TTC549 (cell line): Measurements from ENCODE around the gene TMSB15A.
"Not testable (repeated sequence)": the region's sequence is repeated elsewhere in the genome, so short reads cannot be mapped to it uniquely, and the experiment has no call there.

Source experiments
- FAIRE-seq: peaks from 2 replicates; lab custom pipeline; 2012; peaks lifted over from hg19 to GRCh38; lab: Jason Lieb, UNC

Gene TMSB15A

DNA sequence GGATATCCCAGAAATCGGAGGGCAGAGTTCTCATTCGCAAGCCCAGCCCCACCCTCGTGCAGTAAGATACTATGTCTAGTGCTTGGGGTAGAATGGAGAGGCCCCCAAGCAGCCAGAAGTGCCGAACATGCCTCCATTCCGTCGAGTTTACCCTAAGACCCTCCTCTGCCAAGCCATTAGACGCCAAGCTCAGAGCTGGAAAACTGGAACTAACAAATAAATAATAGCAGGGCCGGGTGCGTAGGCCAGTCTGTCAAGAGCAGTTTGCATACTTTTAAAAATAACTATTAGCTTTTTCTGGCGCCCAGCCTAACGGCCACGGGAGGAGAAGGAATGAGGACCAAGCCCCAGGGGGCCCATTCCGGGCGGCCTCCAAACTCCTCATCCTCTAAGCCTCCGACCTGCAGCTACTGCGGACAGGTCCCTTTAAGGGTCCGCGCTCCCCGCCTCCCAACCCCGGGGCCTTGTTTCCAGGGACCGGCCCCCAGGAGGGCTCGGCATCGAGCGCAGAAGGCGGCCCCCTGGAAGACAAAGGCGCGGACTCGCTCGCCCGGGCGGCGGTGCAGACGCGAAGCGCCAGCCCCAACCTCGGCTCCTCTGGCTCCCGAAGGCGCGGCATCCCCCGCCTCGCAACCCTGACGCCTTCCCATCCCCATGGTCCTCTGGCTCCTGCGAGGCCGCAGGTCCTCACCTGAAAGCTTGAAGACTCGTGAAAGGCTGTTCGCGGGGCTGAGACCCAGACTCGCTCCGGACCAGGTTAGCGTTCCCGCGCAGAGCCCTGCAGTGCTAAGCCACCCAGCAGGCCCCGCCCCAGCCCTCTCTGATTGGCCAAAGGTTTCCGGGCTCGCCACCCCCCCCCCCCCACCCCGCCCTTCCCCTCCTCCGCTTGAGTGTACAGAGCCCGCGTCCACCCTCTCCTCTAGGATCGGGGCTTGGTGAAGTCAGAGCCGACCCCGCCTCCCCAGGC lies at the start of gene TMSB15A:
Gene TMSB15A (minus strand): TSS at position 765 of the 967 bp plus-strand sequence.
- FAIRE-seq, result no peak

DNA sequence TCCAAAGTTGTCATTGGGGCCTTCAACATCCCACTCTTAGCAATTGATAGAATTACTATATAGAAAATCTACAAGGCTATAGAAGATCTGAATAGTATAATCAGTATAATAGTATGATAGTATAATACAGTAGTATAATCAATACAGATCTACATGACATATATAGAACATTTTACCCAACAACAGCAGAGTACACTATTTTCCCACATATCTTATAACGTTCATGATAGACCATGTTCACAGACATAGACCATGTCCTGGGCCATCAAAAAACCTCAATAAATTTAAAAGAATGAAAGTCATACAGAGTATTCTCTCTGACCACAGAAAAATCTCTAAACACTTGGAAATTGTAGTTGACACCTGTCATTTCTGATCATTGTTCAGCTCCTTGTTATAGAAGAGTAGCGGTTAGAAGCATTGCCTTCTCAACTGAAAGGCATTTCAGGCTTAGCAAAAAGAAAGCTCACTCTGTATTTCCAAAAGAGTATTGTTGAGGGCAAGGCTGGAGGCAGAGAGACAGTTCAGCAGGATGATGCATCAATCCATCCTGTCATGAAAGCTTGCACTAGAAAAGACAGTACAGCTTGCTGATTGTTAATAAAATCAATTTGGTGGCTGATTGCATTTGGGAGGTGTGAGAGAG lies 44.0 kb upstream of the TMSB15A start:
- FAIRE-seq, result no peak

DNA sequence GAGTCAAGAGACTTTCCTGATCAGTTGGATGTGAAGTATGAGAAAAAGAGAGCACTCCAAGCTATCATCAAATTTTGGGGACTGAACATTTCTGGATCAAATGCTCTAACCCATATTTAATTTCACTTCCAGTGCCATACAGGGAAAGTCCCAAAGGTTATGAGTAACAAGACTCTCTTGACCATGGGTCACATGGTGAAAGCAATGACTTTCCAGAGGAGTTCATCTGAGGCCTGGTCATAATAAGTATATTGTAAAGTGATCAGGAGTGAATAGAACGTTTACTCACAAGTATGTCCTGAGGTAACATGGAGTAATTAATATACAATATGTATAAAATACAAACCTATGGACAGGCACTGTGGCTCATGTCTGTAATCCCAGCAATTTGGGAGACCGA lies 42.1 kb upstream of the TMSB15A start:
- FAIRE-seq, result no peak

DNA sequence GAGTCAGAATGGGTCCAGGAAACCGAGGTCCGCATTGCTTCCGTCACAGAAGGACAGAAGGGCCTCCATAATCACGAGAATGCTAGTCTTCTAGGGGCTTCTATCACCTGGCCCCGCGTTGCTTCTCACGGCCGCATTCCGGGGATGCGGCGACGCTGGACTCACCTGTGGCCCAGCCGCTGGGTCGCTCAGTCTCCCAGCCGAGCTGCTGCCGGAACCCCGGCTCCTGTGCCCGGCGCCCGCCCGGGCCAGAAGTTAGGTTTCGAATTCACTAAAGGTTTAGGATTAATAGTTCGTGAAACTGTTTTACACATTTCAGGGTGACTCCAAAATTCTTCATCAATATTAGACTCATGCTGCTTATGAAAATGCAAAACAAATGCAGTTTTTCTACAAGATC lies 31.7 kb upstream of the TMSB15A start:
- FAIRE-seq, result no peak

DNA sequence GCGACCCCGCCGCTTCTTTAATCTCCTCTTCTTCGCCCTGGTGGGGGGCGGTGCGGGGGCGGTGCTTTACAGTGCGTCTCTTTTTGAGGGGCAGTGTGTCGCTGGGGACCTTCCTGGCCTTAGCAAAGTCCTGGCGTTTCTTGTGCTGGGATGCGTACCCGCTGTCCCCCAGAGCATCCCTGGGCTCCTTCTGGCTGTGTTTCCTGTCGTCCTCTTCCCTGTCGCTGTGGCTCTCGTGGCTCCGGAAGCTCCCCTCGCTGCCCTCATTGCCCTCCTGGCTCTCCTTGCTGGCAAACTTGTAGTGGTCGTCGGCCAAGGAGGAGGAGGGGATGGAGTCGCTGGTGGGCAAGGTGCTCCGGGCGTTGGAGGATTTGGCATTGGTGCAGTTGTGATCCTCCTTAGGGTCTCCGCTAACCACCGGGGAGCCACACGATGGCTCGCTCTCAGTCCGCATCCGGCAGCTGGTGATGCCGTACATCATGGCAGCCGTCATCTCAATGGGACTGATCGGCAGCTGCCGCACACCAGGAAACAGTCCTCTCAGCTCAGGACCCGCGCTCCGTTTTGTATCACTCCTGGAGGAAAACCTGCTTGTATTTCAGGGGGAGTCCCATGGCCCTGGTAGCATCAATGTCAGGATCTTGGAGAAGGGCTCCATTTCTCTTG lies 30.4 kb upstream of the TMSB15A start:
- FAIRE-seq, result no peak

DNA sequence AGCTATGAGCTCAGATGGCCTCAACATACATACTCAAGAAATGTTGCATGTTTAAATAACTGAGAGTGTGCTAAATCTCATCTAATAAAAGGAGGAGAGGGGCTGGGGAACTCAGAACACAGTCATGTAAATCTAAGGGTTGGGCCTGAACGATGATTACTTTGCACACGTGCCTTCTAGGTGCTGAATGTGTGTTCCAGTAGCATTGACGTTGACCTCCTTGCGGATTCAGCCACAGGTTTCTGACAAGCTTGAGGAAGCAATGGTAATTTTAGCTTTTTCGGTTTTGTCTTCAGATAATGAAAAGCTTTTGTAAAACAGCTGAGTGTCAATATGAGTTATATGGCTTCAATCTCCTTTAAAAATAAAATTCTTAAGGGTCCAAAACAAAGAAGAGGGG lies 29.6 kb upstream of the TMSB15A start:
- not testable (repeated sequence) for FAIRE-seq

DNA sequence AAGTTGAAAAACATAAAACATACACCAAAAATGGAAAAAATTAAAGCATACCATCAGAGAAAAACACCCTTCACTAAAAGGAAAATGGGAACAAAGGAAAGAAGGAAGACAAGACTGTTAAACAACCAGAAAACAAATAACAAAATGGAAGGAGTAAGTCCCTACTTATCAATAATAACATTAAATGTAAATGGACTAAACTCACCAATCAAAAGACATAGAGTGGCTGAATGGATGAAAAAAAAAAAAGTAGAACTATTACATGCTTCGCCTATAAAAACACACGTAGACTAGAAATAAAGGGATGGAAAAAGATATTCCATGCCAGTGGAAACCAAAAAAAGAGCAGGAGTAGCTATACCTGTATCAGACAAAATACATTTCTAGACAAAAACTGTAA lies 19.4 kb upstream of the TMSB15A start:
- FAIRE-seq, result no peak

DNA sequence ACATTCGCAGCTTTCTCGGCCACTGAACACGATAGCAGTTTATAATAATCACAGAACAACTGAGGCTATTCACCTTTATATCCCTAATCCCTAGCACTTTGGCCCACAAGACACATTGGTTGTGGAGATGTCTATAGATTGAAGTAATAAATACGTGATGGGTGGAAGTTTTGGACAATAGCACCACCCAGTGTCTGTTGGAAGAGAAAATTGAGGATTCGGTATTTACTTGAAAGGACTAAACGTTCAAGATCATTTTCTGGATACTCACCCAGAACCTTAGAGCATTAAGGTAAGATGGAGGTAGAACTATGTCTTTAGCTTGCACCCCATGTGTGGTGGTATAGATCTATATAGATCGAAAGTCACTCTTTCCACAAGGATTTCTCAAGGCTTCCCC lies 787 bp upstream of the TMSB15A start:
- peak; percentile 29 for FAIRE-seq

DNA sequence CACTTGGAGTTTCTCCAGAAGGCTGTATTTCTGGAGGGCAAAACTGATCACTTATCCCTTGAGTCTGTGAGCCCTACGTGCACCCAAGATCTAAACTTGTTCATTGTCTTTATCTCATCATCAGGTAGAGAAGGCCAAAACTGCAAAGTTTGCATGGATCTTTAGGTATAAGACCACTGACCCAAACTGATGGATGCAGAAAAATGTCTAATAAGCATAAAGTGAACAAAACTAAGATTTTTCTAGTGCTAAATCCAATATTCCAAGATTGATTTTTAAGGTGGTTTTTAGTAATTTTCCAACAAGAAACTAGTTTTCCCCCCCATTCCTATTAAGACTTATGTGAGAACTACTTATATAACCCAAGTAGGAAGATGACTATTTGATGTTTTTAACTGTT lies 2.0 kb downstream of the TMSB15A start:
- no peak for FAIRE-seq

DNA sequence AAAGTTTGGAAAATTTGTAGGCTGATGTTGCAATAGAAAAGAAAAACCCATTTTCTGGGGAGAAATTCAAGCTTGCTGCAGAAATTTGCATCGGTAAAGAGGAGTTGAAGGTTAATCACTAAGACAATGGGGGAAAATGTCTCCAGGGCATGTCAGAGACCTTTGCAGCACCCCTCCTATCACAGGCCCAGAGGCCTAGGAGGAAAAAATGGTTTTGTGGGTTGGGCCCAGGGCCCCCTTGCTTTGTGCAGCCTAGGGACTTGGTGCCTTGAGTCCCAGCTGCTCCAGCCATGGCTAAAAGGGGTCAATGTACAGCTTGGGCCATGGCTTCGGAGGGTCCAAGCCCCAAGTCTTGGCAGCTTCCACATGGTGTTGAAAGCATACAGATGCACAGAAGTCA lies 17.8 kb downstream of the TMSB15A start:
- FAIRE-seq, result no peak

DNA sequence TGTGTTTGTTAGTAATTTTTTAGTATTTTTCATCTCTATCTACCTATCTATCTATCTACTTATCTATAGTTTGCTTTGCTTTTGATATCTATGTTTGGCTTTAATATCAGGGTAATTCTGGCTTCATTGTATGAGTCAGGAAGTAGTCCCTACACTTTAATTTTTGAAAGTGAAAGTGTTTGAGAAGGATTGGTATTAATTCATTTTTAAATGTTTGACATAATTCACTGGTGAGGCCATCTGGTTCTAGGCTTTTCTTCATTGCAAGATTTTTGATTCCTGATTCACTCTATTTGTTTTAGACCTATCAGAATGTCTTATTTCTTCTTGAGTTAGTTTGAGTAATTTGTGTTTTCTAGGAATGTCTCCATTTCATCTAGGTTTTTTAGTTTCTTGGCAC lies 24.8 kb downstream of the TMSB15A start:
- no peak for FAIRE-seq

DNA sequence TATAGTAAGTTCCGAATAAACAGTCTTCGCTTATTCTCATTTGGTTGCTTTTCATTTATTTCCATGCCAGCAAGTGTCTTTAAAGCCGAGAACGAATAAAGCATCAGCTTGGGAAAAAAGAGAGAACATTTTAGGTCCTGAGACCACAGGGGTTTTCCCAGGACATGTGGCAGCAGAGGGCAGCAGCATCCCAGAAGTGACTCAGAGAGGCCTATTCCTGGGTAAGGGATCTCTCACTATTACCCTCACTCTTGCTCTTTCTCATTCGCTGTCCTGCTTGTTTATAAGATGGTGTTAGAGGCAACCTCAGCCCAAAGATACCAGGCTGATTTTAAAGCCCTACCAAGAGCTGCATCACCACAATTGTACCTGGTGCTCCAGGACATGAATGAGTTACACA lies 37.8 kb downstream of the TMSB15A start:
- FAIRE-seq, result not testable (repeated sequence)

DNA sequence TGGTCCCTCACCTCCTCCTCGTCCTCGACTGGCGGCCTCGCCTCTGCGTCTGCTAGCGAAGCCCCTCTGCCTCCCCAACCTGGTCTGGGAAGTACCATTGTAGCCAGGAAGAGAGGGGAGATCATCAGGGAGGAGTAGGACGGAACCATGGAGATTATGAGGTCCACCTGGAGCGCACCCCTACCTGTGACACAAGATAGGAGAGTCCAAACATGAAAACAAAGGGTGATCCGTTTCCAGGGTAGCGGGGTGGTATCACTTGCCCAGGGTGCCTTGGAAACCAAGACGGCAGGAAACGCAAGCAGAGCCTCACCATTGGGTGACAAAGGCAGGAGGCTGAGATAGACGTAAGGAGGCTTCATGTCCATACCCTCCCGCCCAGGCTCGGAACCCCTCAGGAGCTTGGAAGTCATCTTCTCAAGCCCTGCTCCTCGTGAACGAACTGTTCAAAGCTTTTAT lies 44.7 kb downstream of the TMSB15A start, which contains the start of gene TCP11X2:
Gene TCP11X2 (minus strand): TSS at position 51 of the 459 bp plus-strand sequence.
- FAIRE-seq, result not testable (repeated sequence)

DNA sequence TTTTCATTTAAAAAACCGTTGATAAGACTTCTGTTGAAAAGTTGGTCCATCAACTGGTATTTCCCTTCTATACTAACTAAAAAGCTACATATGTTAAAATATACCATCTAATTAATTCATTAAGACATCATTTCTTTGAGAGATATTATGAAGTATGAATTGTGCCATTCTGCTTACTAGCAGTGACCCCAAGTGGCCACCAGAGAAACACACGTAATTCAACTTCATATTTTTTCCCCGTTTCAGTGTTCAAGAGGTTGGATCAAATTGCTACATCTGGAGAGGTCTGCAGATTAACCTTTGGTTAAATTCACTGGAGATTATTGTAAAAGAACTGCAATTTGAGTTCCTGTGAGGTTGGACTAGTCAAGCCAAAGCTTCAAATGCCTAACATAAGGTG lies 46.3 kb downstream of the TMSB15A start:
- FAIRE-seq, result peak; percentile 87
